SH-SY5Y (cell line): ENCODE data around the gene ADAMTS8.

Experiments used
- GATA2 ChIP-seq: IDR thresholded peaks from 2 replicates; pipeline ENCODE4 v1.6.1; 2011; ENCODE audit warnings: mild to moderate bottlenecking, low read depth, low read length
- GATA3 ChIP-seq: IDR thresholded peaks from 2 replicates; pipeline ENCODE4 v1.6.1; 2011; ENCODE audit warnings: low read depth, mild to moderate bottlenecking, low read length, moderate library complexity

DNA sequence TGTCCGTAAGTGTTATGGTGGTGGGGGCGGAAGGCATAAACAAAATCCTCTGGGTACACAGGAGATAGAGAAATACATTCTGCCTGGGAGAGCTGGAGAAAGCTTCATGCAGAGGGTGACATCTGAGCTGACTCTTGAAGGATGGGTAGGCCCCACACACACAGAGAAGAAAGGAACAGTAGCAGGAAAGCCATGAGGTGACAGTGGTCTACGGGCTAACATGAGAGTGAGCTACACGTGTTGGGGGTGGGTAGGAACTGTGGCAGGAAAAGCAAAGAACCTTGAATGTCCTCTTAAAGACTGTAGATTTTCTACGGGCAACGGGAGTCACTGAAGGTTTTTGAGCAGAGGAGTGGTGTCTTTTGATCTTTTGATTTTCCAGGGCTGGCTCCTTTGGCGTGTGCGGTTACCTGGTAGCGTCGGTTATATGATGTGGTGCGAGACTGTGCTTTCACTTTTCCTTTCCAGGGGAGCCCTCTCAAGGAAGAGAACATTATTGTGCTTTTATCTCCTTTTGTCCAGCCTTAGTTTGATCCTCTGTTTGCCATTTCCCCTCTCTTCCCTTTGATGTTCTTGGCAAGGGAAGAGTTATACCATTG, 39.7 kb downstream of the ADAMTS8 start:
- no peak for TF ChIP-seq GATA2
- TF ChIP-seq GATA3 = no peak
